GM18499 (cell line): Measurements from ENCODE around the gene GLDC.
"Not testable (repeated sequence)": the region's sequence is repeated elsewhere in the genome, so short reads cannot be mapped to it uniquely, and the experiment has no call there.

Experiments
- ATAC-seq: cut with Tn5 transposase; IDR thresholded peaks from one replicate; pipeline ENCODE4 v1.9.1; 2021; ENCODE audit warnings: moderate number of reproducible peaks; ENCODE audit not compliant: insufficient read depth, unreplicated experiment

Gene GLDC

DNA sequence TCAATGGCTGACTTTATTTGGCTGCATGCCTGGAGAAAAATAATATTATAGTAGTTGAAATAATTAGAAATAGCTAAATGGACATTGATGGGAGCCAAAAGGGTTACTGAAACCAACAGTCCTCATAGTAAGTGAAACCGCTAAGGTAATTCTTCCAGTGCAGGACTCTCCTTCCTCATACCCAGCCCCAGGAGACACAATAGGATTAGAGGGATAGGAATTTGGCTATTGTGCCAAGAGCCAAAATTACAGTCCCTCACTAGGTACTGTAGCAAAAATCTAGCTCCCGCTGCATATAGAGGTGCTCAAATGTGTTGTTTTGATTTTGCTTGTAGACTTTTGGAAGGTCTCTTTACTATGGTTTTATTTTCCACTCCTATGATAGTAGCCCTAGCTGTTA lies 20.2 kb downstream of the GLDC start:
- no peak for ATAC-seq

DNA sequence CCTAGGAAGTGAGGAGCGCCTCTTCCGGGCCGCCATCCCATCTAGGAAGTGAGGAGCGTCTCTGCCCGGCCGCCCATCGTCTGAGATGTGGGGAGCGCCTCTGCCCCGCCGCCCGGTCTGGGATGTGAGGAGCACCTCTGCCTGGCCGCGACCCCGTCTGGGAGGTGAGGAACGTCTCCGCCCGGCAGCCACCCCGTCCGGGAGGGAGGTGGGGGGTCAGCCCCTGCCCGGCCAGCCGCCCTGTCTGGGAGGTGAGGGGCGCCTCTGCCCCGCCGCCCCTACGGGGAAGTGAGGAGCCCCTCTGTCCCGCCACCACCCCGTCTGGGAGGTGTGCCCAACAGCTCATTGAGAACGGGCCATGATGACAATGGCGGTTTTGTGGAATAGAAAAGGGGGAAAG lies 22.7 kb downstream of the GLDC start:
- not testable (repeated sequence) for ATAC-seq

DNA sequence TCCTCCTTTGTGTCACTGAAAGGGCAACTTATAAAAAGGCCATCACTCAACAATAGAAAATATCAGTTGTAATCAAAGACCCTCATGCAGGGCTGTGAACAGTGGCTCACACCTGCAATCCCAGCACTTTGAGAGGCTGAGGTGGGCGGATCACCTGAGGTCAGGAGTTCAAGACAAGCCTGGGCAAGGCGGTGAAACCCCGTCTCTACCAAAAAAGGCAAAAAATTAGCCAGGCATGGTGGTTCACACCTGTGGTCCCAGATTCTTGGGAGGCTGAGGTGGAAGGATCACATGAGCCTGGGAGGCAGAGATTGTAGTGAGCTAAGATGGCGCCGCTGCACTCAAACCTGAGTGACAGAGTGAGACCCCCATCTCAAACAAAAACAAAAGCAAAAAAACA lies 24.7 kb downstream of the GLDC start:
- no peak for ATAC-seq

DNA sequence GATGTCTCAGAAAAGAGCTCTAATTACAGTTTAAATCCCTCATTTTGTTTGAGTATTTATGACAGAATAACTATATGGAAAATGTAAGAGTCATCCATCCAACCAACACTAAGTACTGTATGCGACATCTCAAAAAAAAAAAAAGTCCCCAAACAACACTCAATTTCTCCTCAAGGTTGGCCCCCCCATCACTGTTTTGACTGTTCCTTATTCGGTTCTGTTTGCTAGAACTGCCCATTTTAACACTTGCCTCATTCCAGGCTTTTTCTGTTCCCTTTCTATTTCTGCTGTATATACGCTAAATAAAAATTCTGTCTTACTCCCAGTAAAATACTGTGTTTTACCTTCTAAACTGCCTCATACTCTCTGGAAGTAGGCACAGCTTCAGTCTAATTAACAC lies 25.2 kb downstream of the GLDC start:
- no peak for ATAC-seq

DNA sequence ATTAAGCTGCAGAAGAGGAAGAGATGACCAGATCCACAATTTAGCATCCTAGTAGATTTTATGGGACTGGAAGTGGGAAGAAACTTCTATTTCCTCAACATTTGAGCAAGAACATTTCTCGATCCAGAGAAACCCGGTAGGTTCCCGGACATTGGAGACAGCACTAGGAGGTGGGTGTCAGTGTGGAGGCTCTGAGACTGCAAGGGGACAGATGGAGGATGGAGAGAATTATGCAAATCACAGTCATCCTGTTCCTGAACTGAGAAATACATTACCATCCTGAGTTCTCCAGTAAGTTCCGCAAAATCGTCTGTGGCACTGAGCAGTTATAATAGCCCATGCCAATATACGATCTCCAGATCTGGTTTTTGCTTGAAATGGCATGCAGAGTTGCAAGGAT lies 25.6 kb downstream of the GLDC start:
- no peak for ATAC-seq

DNA sequence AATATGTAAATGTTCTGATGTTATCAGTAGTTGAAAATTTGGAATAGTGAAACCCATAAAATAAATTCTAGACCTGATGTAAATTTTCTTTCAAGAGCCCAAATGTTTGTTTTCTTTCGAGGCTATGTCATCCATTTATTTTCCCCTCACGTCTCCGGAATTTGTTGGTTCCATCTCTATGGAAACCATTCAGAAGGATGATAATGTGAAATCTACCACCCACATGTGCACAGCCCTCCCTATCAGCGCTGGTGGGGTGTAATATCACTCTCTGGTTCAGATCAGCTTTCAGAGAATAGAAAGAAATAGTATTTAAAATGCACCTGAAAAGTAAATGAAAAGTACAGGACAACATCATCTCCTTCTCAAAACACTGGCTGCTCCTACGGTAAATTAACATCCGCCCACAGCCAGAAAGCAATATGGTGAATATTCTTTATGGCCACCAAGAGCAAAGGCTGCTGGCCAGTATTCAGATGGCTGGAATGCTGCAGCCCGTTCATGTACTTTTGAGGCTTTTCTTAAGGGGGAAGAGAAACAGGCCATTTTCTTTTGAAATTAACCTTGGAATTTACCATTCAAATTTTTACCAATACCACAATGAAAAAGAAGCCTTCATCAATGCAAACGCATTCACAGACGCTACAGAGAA lies 28.5 kb downstream of the GLDC start:
- ATAC-seq = no peak

DNA sequence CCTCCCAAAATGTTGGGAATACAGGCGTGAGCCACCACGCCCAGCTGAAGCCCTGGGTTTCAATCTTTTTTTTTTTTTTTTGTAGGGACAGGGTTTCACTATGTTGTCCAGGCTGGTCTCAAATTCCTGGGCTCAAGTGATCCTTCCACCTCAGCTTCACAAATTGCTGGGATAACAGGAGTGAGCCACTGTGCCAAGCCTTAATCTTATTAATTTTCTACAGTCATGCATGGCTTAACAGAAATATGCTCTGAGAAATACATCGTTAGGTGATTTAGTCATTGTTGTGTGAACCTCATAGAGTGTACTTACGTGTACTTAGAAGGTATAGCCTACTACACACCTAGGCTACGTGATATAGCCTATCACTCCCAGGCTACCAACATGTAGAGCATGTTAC lies 31.0 kb downstream of the GLDC start:
- ATAC-seq = no peak

DNA sequence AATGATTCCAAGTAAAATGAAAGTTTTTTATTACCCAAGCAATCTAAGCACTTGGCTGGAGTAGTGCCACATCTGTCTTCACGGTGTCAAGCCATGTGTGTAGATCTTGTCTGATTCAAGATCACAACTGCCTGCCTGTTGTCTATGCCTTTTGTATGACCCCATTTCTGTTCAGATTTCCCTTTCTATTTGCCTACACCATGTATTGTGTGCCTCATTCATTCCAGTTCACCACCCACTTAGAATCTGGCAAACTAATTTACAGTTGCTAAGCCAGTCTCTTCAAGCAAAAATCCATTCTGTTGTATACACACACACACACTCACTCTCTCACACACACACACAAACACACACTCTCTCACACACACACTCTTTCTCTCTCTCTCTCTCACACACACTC lies 33.7 kb downstream of the GLDC start:
- no peak for ATAC-seq

DNA sequence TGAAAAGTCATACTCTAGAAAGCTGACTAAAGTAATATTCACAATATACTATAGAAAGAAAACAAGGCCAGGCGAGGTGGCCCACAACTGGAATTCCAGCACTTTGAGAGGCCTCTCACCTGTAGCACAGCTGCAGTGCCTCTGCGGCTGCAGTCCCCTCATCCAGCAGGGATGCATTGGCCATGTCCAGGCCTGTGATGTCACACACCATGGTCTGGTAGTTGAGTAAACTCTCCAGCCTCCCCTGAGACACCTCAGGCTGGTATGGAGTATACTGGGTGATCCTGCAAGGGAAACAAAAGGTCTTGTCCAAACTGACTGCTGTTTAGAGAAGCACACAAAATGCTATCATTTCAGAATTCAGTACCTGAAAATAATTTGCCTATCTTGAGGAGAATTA lies 35.5 kb downstream of the GLDC start:
- no peak for ATAC-seq

DNA sequence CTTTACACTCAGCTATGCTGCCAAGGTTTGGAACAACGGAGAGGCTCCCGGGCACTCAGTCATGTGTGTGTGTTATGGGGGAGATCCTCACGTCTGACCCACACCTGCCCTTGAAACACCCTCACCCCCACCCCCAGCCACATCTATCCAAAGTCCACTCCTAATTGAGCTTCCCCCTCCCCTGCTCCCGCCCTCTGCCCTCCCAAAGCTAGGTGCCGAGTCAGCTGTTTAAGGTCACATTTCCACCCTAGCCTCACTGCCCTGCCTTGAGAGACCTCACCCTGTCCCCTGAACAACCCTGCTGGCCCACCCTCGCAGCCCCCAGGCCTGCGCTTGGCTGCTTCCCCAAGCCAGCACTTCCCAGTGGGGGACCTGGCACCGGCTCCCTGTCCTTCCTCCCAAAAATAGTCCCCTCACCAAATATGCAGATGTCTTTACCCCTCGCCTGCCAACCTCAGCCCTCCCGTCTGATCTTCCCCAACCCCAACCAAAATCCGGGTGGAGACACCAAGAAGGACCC lies 36.0 kb downstream of the GLDC start:
- no peak for ATAC-seq

DNA sequence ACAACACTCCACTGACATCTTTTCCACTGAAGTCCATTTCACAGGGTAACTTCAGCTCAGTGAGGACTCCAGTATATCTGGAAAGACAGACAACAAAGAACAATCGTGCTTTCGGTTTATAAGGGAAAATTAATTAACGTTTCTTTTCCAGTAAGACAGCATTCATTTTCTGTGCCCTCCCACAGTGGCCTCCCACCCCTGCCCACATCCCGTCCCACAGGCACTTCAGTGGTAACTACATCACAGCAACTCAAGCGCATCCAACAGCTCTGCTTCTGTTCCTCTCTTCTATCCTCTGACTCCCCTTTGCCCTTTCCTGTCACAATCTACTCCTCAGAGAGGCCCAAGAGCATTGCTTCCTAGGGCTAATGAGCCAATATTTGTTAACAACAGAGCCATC lies 40.3 kb downstream of the GLDC start:
- ATAC-seq = peak; percentile 71

DNA sequence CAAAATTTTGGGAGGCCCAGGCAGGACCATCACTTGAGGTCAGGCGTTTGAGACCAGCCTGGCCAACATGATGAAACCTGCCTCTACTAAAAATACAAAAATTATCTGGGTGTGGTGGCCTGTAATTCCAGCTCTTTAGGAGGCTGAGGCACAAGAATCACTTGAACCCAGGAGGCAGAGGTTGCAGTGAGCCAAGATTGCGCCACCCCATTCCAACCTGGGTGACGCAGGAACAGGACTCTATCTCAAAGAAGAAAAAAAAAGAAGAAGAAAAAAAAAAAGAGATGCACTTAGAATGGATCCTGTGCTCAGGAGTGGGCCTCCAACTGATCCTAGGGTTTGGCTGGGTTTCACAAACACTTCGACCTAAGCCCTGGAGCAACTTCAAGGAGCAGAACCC lies 45.1 kb downstream of the GLDC start:
- ATAC-seq = no peak

DNA sequence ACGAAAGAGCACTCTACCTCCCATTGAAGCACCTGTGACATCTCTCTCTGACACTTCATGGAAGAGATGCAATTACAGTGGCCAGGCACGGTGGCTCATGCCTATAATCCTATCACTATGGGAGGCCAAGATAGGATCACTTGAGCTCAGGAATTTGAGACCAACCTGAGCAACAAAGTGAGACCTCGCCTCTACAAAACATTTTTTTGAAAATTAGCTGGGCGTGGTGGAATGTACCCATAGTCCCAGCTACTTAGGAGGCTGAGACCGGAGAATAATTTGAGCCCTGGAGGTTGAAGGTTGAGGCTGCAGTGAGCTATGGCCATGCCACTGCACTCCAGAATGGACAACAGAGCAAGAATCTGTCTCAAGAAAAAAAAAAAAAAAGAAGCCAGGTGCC lies 45.5 kb downstream of the GLDC start:
- ATAC-seq = no peak

DNA sequence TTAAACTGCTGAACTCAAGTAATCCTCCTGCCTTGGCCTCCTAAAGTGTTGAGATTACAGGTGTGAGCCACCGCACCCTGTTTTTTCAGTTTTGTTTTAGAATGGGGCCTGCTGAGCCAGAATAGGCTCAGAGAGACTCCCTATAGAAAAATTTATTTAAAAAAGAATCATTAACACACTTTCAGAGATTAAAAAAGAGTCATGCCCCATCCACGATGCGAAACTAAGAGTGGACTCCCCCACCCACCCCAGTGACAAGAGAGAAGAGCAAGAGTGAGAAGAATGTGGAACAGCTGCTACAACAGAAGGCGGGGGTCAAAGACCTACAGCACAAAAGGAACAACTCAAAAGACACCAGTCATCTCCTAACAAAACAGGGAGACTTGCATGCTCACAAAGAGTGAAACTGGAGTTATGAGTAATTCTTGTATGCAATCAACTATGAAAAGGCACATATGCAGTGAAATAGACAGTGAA lies 47.2 kb downstream of the GLDC start:
- peak; percentile 93 for ATAC-seq

DNA sequence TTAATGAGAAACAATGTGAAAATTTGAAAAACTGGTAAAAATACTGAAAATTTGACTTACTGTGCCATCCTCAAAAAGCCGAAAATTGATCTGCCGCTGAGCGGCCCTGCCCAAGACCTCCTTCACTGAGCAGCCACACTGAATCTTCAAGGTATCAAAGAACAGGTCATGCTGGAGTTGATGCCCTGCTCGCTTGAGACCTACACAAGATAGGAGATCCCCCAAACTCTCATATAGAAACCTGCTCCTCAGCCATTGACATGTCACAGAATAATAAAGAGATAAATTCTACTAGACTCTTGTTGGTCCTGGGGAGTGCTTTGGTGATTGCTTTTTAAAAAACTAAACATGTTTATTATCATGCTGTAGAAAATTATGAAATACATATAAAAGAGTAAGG lies 52.7 kb downstream of the GLDC start:
- ATAC-seq = no peak

DNA sequence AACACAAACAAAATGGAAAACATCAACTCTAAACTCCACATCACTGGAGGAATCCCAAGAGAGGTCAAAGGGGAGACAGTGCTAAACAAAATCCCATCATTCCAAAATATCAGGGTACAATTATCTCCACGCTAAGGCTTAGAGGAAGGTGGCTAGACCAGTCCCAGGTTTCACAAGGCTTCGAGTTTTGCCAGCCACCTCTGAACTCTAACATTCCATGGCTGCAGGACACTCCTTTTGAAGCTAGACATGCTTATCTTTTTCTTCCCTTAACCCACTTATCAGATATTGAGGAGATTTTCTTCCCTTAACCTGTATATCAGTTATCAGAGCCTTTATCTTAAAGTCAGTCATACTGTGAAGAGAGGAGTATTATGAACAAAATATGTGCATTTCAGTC lies 53.3 kb downstream of the GLDC start:
- no peak for ATAC-seq

DNA sequence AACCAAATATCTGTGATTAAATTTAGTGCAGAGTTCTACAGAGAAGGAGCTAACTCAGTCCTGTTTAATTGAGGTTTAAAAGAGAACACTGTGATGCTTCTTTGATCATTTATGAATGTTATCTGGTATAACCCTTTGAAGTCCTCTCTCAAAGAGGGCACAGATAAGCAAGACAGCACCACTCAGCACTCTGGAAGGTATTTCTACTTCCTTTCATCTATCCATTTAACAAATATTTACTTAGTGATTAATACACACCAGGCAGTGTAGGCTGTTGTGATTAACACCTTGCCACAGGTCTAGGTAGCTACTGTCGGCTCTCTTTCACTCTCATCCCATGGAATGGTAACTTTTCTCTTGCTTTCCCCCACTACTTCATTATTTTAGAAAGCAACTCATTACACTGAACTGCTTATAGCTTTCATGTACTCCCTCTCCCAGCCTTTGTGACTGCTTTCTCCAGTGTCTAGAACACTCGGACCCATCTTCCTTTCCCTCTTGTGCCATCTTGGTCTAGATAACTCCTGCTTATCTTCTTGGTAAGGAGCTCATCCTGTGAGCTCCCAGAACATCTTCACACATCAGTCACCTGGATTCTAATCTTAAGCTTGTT lies 54.7 kb downstream of the GLDC start:
- ATAC-seq = no peak

DNA sequence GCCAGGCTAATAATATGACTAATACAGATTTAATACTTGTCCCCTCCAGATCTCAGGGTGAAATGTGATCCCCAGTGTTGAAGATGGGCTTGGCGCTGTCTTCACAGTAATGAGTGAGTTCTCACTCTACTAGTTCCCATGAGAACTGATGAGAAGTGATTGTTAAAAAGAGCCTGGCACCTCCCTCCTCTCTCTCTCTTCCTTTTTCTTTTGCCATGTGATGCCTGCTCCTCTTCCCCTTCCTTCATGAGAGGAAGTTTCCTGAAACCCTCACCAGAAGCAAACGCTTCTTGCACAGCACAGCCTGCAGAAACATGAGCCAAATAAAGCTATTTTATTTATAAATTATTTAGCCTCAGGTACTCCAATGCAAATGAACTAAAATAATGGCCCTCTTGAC lies 55.2 kb downstream of the GLDC start:
- no peak for ATAC-seq

DNA sequence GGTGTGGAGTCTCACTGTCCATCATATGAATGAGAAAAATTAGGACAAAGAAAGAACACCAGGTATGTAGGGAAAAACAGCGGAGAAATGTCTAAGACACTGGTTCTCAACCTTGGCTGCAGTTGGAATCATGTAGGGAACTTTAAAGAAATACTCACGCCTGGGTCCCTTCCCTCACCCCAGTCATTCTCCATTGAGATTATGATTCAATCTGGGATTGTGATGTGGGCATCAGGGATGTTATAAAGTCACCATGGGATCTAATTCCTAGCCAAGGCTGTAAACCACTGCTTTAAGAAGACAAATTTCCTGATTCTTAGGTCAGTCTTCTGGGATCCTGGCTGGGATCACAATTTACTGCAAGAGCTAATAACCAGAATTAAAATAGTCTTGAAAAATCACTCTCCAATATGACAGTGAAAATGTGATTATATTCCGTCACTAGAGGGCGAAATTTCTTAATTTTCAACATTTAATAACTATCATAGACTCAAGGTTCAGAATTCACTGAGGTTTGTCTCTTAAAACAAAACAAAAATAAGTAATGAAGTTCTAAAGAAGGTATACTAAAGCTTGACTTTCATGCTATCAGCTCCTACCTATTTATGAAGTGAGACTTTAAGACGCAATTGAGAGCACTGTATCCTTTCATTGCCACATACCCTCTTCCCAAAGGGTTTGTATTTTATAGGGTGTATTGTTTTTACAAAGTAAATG lies 60.5 kb downstream of the GLDC start:
- ATAC-seq = no peak

DNA sequence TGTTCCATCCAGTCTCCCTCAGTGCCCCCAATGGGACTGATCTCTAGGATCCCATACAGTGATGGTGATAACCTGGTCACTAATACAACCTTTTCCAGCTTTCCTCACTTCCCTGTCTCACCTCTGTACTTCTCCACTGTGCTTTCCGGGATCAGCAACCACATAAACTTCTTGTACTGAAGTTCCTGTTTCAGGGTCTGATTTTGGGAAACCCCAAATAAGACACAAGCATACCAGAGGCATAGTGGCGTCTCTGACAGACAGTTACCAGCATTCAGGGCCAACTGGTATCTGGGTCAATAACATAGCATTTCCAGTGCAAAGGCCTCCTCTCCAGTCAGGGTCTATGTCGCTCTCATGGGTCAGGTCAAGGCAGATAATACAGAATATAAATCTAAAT lies 64.3 kb downstream of the GLDC start:
- no peak for ATAC-seq

DNA sequence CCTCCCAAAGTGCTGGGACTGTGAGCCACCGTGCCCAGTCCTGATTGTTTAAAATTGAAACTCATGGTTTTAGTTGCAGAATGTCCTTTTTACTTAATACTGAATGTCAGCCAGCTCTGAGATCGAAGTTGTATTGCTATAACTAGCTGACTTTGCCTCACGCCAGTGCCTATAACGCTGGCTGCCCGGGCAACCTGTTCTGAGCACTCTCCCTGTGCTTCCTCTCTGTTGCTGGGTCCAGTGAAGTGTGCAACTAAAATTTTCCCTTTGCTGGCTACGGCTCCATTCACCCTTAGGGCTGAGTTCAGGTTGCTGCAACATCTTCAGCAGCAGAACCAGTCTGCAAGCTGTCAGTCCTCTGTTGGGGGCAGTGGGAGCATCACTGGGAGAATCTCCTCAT lies 65.9 kb downstream of the GLDC start:
- ATAC-seq = no peak

DNA sequence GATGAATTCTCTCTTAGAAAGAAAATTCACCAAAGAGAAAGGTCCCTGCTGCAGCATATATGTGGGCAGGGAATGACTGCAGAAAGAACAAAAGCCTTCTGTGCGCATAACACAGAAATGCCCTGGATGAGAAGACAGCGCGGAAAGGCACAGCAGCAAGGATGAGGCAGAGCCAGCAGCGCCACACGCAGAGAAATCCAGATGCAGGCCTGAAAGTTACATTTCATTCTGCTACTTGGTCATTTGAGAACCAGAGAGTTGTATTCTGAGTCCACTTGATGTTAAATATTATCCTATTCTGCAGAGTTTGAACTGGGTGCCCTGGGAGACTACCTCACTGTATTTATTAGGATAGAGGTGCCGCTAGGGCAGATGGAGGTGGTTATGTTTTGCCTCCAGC lies 68.5 kb downstream of the GLDC start:
- ATAC-seq = no peak
